IMR-90 (cell line): Measurements from ENCODE around the gene PRKAR1B. TPM values are rescaled to one million over a fixed set of nuclear protein-coding genes. Genes with fewer than 3 reads are reported as not detected.

ENCODE experiments used
- ATAC-seq: fragments of 200-7000 bp; cut with Tn5 transposase; 2 replicates; pipeline ENCODE4 v1.9.1; 2020; ENCODE audit warnings: low read depth, mild to moderate bottlenecking, moderate library complexity
- BruUV-seq: library from RNA; stranded (reverse); fragments of 400-500 nt; replicated peaks from 2 replicates; lab custom pipeline; 2021; lab: Mats Ljungman, UMichigan
- CTCF ChIA-PET: fragments of 300-600 bp; formaldehyde crosslinking; extraction: SDS; loops from one replicate; lab custom pipeline; 2021; ENCODE audit warnings: antibody characterized with exemption; lab: Yijun Ruan, JAX
- POLR2A ChIA-PET: fragments of 300-600 bp; sonication (Branson Sonifier 250); formaldehyde crosslinking; loops from one replicate; lab custom pipeline; 2022; ENCODE audit warnings: antibody characterized with exemption; ENCODE audit not compliant: unreplicated experiment; lab: Charles Lee
- DNase-seq: peaks from one replicate; pipeline ENCODE4 v3.0.0; 2013
- H2AFZ ChIP-seq: replicated peaks from 2 replicates; pipeline ENCODE3; 2013; ENCODE audit warnings: low read length, mild to moderate bottlenecking; ENCODE audit not compliant: poor library complexity
- H2AK5ac ChIP-seq: 2 replicates; pipeline ENCODE4 v1.6.1; 2013; ENCODE audit warnings: low read depth, low read length, inconsistent platforms
- H2AK9ac ChIP-seq: replicated peaks from 2 replicates; pipeline ENCODE3; 2013; ENCODE audit warnings: mild to moderate bottlenecking, low read depth, low read length, moderate library complexity; ENCODE audit not compliant: poor library complexity
- H2BK120ac ChIP-seq: 2 replicates; pipeline ENCODE4 v1.6.1; 2013; ENCODE audit warnings: low read depth, low read length, inconsistent platforms
- H2BK15ac ChIP-seq: 3 replicates; pipeline ENCODE4 v1.6.1; 2013; ENCODE audit warnings: low read depth, low read length, inconsistent platforms
- H2BK20ac ChIP-seq: 2 replicates; pipeline ENCODE4 v1.6.1; 2013; ENCODE audit warnings: low read depth, mild to moderate bottlenecking, inconsistent platforms, low read length, moderate library complexity
- H2BK5ac ChIP-seq: 2 replicates; pipeline ENCODE4 v1.6.1; 2013; ENCODE audit warnings: mild to moderate bottlenecking, low read depth, low read length, inconsistent platforms; ENCODE audit not compliant: poor library complexity, severe bottlenecking
- H3K14ac ChIP-seq: replicated peaks from 2 replicates; pipeline ENCODE4 v1.6.1; 2013; ENCODE audit warnings: low read depth, low read length, inconsistent platforms
- H3K18ac ChIP-seq: 2 replicates; pipeline ENCODE4 v1.6.1; 2013; ENCODE audit warnings: low read depth, low read length, control low read depth
- H3K23ac ChIP-seq: 2 replicates; pipeline ENCODE4 v1.6.1; 2013; ENCODE audit warnings: low read depth, low read length, inconsistent platforms
- H3K27ac ChIP-seq: 2 replicates; pipeline ENCODE4 v1.5.1; 2013; ENCODE audit warnings: mild to moderate bottlenecking, control low read depth, low read length; ENCODE audit not compliant: insufficient read depth
- H3K27me3 ChIP-seq: 2 replicates; pipeline ENCODE4 v1.6.1; 2013; ENCODE audit warnings: low read length; ENCODE audit not compliant: control insufficient read depth, insufficient read depth
- H3K36me3 ChIP-seq: 2 replicates; pipeline ENCODE4 v1.6.1; 2013; ENCODE audit warnings: low read length, mixed read lengths; ENCODE audit not compliant: control insufficient read depth, insufficient read depth
- H3K4ac ChIP-seq: 2 replicates; pipeline ENCODE4 v1.6.1; 2013; ENCODE audit warnings: low read depth, low read length, inconsistent platforms
- H3K4me1 ChIP-seq: 2 replicates; pipeline ENCODE4 v1.6.1; 2013; ENCODE audit warnings: low read length, mixed read lengths; ENCODE audit not compliant: control insufficient read depth, insufficient read depth
- H3K4me2 ChIP-seq: 2 replicates; pipeline ENCODE4 v1.6.1; 2013; ENCODE audit warnings: low read depth, mild to moderate bottlenecking, control low read depth, low read length, moderate library complexity
- H3K4me3 ChIP-seq: 2 replicates; pipeline ENCODE4 v1.5.1; 2013; ENCODE audit warnings: low read depth, mild to moderate bottlenecking, control low read depth, low read length, moderate library complexity; ENCODE audit not compliant: insufficient read depth
- H3K56ac ChIP-seq: 2 replicates; pipeline ENCODE4 v1.6.1; 2013; ENCODE audit warnings: low read length, inconsistent platforms; ENCODE audit not compliant: insufficient read depth; ENCODE audit errors: extremely low read depth
- H3K79me1 ChIP-seq, 2 experiments: 2 replicates each; pipeline ENCODE4 v1.6.1; 2013; ENCODE audit warnings: low read length in 2 of 2, inconsistent platforms in 1 of 2, low read depth in 1 of 2
- H3K9ac ChIP-seq: 2 replicates; pipeline ENCODE4 v1.6.1; 2013; ENCODE audit warnings: low read depth, low read length, control low read depth
- H3K9me1 ChIP-seq: 2 replicates; pipeline ENCODE4 v1.6.1; 2013; ENCODE audit warnings: low read length, inconsistent platforms; ENCODE audit not compliant: insufficient read depth
- H3K9me3 ChIP-seq: 2 replicates; pipeline ENCODE4 v1.6.1; 2013; ENCODE audit warnings: low read length; ENCODE audit not compliant: control insufficient read depth, insufficient read depth
- H4K20me1 ChIP-seq: 2 replicates; pipeline ENCODE4 v1.6.1; 2013; ENCODE audit warnings: low read length, inconsistent platforms; ENCODE audit not compliant: insufficient read depth
- H4K5ac ChIP-seq: 2 replicates; pipeline ENCODE4 v1.6.1; 2013; ENCODE audit warnings: mild to moderate bottlenecking, low read depth, low read length, control low read depth
- H4K8ac ChIP-seq, 2 experiments: 2 replicates each; pipeline ENCODE4 v1.6.1; 2013; ENCODE audit warnings: low read depth in 2 of 2, low read length in 2 of 2, control low read depth in 1 of 2, inconsistent platforms in 1 of 2
- H4K91ac ChIP-seq: 2 replicates; pipeline ENCODE4 v1.6.1; 2013; ENCODE audit warnings: low read depth, low read length, inconsistent platforms; ENCODE audit not compliant: insufficient read depth
- BHLHE40 ChIP-seq: fragments of 150-350 bp; IDR thresholded peaks from 2 replicates; pipeline ENCODE4 v1.6.1; 2016; ENCODE audit warnings: mild to moderate bottlenecking, low read depth, low read length
- CEBPB ChIP-seq: IDR thresholded peaks from 2 replicates; pipeline ENCODE4 v1.6.1; 2012; ENCODE audit warnings: low read depth, low read length, improper control_type of control experiment
- CHD1 ChIP-seq: IDR thresholded peaks from 2 replicates; pipeline ENCODE4 v1.6.1; 2012; ENCODE audit warnings: low read depth, low read length, improper control_type of control experiment
- ELK1 ChIP-seq: fragments of 150-350 bp; IDR thresholded peaks from 2 replicates; pipeline ENCODE4 v1.6.1; 2016; ENCODE audit warnings: low read depth, mild to moderate bottlenecking, low read length, moderate library complexity, borderline replicate concordance
- FOS ChIP-seq: fragments of 150-350 bp; IDR thresholded peaks from 2 replicates; pipeline ENCODE4 v1.6.1; 2016; ENCODE audit warnings: low read depth, low read length
- MAFK ChIP-seq: IDR thresholded peaks from 2 replicates; pipeline ENCODE4 v1.6.1; 2012; ENCODE audit warnings: low read depth, low read length, improper control_type of control experiment
- MAZ ChIP-seq: IDR thresholded peaks from 2 replicates; pipeline ENCODE4 v1.6.1; 2012; ENCODE audit warnings: low read depth, mild to moderate bottlenecking, low read length, improper control_type of control experiment, moderate library complexity, borderline replicate concordance
- NFE2L2 ChIP-seq: fragments of 150-350 bp; IDR thresholded peaks from 2 replicates; pipeline ENCODE4 v1.6.1; 2016; ENCODE audit warnings: low read depth, mild to moderate bottlenecking, low read length
- POLR2A ChIP-seq: IDR thresholded peaks from 2 replicates; pipeline ENCODE4 v1.6.1; 2012; ENCODE audit warnings: mild to moderate bottlenecking, low read depth, low read length
- RAD21 ChIP-seq: IDR thresholded peaks from 2 replicates; pipeline ENCODE4 v1.6.1; 2012; ENCODE audit warnings: low read length, improper control_type of control experiment
- RCOR1 ChIP-seq: IDR thresholded peaks from 2 replicates; pipeline ENCODE4 v1.6.1; 2012; ENCODE audit warnings: mild to moderate bottlenecking, low read length, improper control_type of control experiment; ENCODE audit not compliant: insufficient replicate concordance
- RFX5 ChIP-seq: IDR thresholded peaks from 2 replicates; pipeline ENCODE4 v1.8.0; 2012; ENCODE audit warnings: low read depth, mild to moderate bottlenecking, low read length, moderate library complexity
- SMC3 ChIP-seq: fragments of 150-350 bp; IDR thresholded peaks from 2 replicates; pipeline ENCODE4 v1.6.1; 2016; ENCODE audit warnings: low read depth, mild to moderate bottlenecking, antibody characterized with exemption, low read length, moderate library complexity
- WGBS, 2 experiments: methylation state at CpG; one replicate each; pipeline versions ENCODE4 v1.1.5 to v1.1.7; 2013; ENCODE audit warnings: missing lambda C conversion rate in 2 of 2; ENCODE audit not compliant: insufficient read length in 1 of 2; ENCODE audit errors: extremely low coverage in 2 of 2; 5-methylcytosine and 5-hydroxymethylcytosine counted together
- dilution Hi-C: fragments of 300-500 bp; cut with HindIII; formaldehyde crosslinking; loops from one replicate; pipeline ENCODE4 v1.14.3; 2018; ENCODE audit warnings: low sequenced_read_pairs; ENCODE audit not compliant: unreplicated experiment
- in situ Hi-C: fragments of 300-500 bp; cut with MboI; formaldehyde crosslinking; loops from 3 replicates; pipeline ENCODE4 v1.14.3; 2019; ENCODE audit warnings: low sequenced_read_pairs, inconsistent platforms, mixed read lengths
- intact Hi-C: fragments of 100-400 bp; cut with micrococcal nuclease; formaldehyde crosslinking; loops from 2 replicates; pipeline ENCODE4 v1.10.0; 2022
- polyA plus RNA-seq, 3 experiments: library from polyadenylated mRNA; depleted of rRNA; stranded (reverse); fragments of >200 nt; gene quantifications; 2 replicates each; pipeline ENCODE4 v1.2.3, GENCODE V29; 2012; ENCODE audit warnings: low replicate concordance in 1 of 3
- total RNA-seq: library from RNA; depleted of rRNA; stranded (reverse); fragments of >200 nt; gene quantifications from 2 replicates; pipeline ENCODE4 v1.2.3, GENCODE V29; 2012

PRKAR1B gene
- total and polyA plus RNA-seq, 2 of the 4 experiments (the other 2 are of a cell fraction): 15.2 to 20.2 TPM

- Histone ChIP-seq H2AK5ac (no peak overlapping the region), H3K79me1 (no peaks in the 10 kb centered on the region), H4K8ac (no peak overlapping the region), H2BK120ac (no peak overlapping the region), H2BK5ac (no peak overlapping the region), H3K36me3 (no peaks in the 10 kb centered on the region; the same call in 1 of the 2 replicates), H3K4me1 (peaks cover 7% of the 10 kb centered on the region; the same call in 1 of the 2 replicates), H3K4me3 (no peak overlapping the region), H4K20me1 (no peaks in the 10 kb centered on the region), H3K23ac (no peak overlapping the region), H3K9ac (no peak overlapping the region), H3K4me2 (no peak overlapping the region), H3K9me1 (no peaks in the 10 kb centered on the region), H3K27me3 (no peaks in the 10 kb centered on the region), H2BK15ac (no peak overlapping the region), H3K27ac (no peak overlapping the region), H2AK9ac (no peak overlapping the region), H4K91ac (no peak overlapping the region), H4K5ac (no peak overlapping the region), H2BK20ac (no peak overlapping the region), H3K56ac (no peak overlapping the region), H3K14ac (no peak overlapping the region), H3K4ac (no peak overlapping the region), H3K9me3 (peaks cover 5% of the 10 kb centered on the region), H2AFZ (no peak overlapping the region), H3K18ac (no peak overlapping the region)
- intact Hi-C loops: no loop called here
- ChIA-PET POLR2A (no interaction called here), CTCF (no interaction called here)
- TF ChIP-seq CEBPB: no peak
- no peak for TF ChIP-seq RFX5
- no peak for TF ChIP-seq ELK1
- no peak for TF ChIP-seq POLR2A
- TF ChIP-seq MAFK: no peak
- no peak for TF ChIP-seq BHLHE40
- TF ChIP-seq MAZ: no peak
- no peak for TF ChIP-seq SMC3
- TF ChIP-seq RCOR1: no peak
- TF ChIP-seq RAD21: no peak
- no peak for TF ChIP-seq NFE2L2
- TF ChIP-seq FOS: no peak
- no peak for TF ChIP-seq CHD1
- 85% methylated on average over 4 of the region's 34 CpGs; no CpG with 5 or more reads in 1 of the 2 experiments for WGBS, 2 experiments
- ATAC-seq (no peak), DNase-seq (no peak)
- in situ Hi-C loops: no loop called here
- BruUV-seq: no TSS peak
- dilution Hi-C loops: no loop called here
These were observed 133.6 kb downstream of the PRKAR1B start for GRCh38 chr7:593324-594115.
